ENCODE results near the gene STX12. TPM values are rescaled to one million over a fixed set of nuclear protein-coding genes. Genes with fewer than 3 reads are reported as not detected.
"Not testable (repeated sequence)": the region's sequence is repeated elsewhere in the genome, so short reads cannot be mapped to it uniquely, and the experiment has no call there.

The STX12 gene
- total and polyA plus RNA-seq, 4 experiments from 2014 or later, result 13.7 to 27.5 (median 21.5) TPM

- DNase-seq, result no peak
- H3K27me3 Mint-ChIP-seq, result no peaks in the 10 kb centered on the region
- Histone ChIP-seq H3K27me3 (ENCODE audit: insufficient read depth, low read length) (no peaks in the 10 kb centered on the region), H3K4me3 (ENCODE audit: low read length in 2 of 2) (no peak overlapping the region), H3K36me3 (ENCODE audit: insufficient read depth, low read length) (peaks cover 17% of the 10 kb centered on the region), H3K27ac (ENCODE audit: low read depth, low read length) (no peak overlapping the region), H3K9me3 (ENCODE audit: control insufficient read depth in 1 of 2, low read length in 2 of 2) (no peaks in the 10 kb centered on the region), H3K4me1 (ENCODE audit: insufficient read depth, low read length) (no peaks in the 10 kb centered on the region)
- H3K36me3 Mint-ChIP-seq, result peaks cover 26 to 46% of the 10 kb centered on the region in 2 donors
- ChIA-PET POLR2A (ENCODE audit: partially characterized antibody) (no interaction called here), CTCF (ENCODE audit: partially characterized antibody) (no interaction called here)
- H3K4me1 Mint-ChIP-seq, result no peaks in the 10 kb centered on the region
- H3K27ac Mint-ChIP-seq, result peak overlapping the region in 2 of 7 donors; percentile 32 to 75
- no peaks in the 10 kb centered on the region for H3K9me3 Mint-ChIP-seq
- intact Hi-C loops (cut with micrococcal nuclease), result no loop called here
- H3K4me3 Mint-ChIP-seq, result no peak overlapping the region
These were observed 33.7 kb downstream of the STX12 start for GRCh38 chr1:27806758-27807157.

GRCh38 chr1:27807385-27807784 lies 34.4 kb downstream of the STX12 start:
- no peaks in the 10 kb centered on the region for H3K9me3 Mint-ChIP-seq
- POLR2A ChIA-PET (ENCODE audit: partially characterized antibody), result no interaction called here
- Histone ChIP-seq H3K27ac (ENCODE audit: low read depth, low read length) (no peak overlapping the region), H3K36me3 (ENCODE audit: insufficient read depth, low read length) (peaks cover 17% of the 10 kb centered on the region), H3K9me3 (ENCODE audit: control insufficient read depth in 1 of 2, low read length in 2 of 2) (no peaks in the 10 kb centered on the region), H3K4me3 (ENCODE audit: low read length in 2 of 2) (no peak overlapping the region), H3K27me3 (ENCODE audit: insufficient read depth, low read length) (no peaks in the 10 kb centered on the region), H3K4me1 (ENCODE audit: insufficient read depth, low read length) (no peaks in the 10 kb centered on the region)
- CTCF ChIA-PET (ENCODE audit: partially characterized antibody), result no interaction called here
- H3K27ac Mint-ChIP-seq, result no peak overlapping the region
- no peak for DNase-seq
- H3K27me3 Mint-ChIP-seq, result no peaks in the 10 kb centered on the region
- no peaks in the 10 kb centered on the region for H3K4me1 Mint-ChIP-seq
- intact Hi-C loops (cut with micrococcal nuclease), result no loop called here
- H3K36me3 Mint-ChIP-seq, result peaks cover 26 to 48% of the 10 kb centered on the region in 2 donors
- no peak overlapping the region for H3K4me3 Mint-ChIP-seq

DNA sequence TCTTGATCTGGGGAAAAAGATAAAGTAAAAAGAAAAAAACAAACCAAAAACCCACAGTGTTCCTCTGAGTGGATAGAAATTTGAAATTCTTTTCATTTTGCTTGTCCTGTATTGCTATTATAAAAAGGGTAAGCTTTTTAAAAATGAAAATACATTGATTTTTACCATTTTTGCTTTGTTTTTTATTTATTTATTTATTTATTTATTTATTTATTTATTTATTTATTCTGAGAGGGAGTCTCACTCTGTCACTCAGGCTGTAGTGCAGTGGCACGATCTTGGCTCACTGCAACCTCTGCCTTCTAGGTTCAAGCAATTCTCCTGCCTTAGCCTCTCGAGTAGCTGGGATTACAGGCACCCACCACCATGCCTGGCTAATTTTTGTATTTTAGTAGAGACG lies 35.1 kb downstream of the STX12 start:
- H3K27me3 Mint-ChIP-seq; POLR2A ChIA-PET (ENCODE audit: partially characterized antibody); DNase-seq; H3K4me1 Mint-ChIP-seq; H3K4me3 Mint-ChIP-seq; H3K4me1 ChIP-seq (ENCODE audit: insufficient read depth, low read length); H3K9me3 Mint-ChIP-seq; H3K9me3 ChIP-seq (ENCODE audit: control insufficient read depth in 1 of 2, low read length in 2 of 2); H3K27ac Mint-ChIP-seq; H3K4me3 ChIP-seq (ENCODE audit: low read length in 2 of 2); intact Hi-C loops (cut with micrococcal nuclease); H3K27me3 ChIP-seq (ENCODE audit: insufficient read depth, low read length); CTCF ChIA-PET (ENCODE audit: partially characterized antibody); H3K27ac ChIP-seq (ENCODE audit: low read depth, low read length): not testable (repeated sequence)
- peaks cover 24 to 47% of the 10 kb centered on the region in 2 donors for H3K36me3 Mint-ChIP-seq
- peaks cover 18% of the 10 kb centered on the region for H3K36me3 ChIP-seq (ENCODE audit: insufficient read depth, low read length)

DNA sequence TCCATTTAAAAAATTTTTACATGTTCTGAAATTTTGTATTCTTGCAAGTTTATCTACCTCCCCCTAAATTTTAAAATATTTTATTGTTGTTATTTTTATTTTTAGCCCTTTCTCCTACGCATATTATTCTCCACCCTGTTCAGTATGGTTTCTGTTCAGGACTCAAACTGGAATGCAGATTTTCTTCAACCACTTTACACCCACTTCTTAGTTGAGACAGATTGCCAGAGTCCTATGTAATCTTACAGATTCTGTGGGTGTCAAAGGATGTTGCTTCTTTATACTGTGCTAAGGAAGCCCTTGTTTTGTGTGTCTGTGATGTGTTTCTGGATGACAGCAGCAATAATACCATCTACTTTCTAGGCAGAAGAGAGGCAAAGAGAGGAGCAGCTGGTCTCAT lies 36.9 kb downstream of the STX12 start:
- peaks cover 18% of the 10 kb centered on the region for H3K36me3 ChIP-seq (ENCODE audit: insufficient read depth, low read length)
- no peak for DNase-seq
- peaks cover 16 to 42% of the 10 kb centered on the region in 2 donors for H3K36me3 Mint-ChIP-seq
- H3K27me3 Mint-ChIP-seq, result no peaks in the 10 kb centered on the region
- peak overlapping the region in 1 of 7 donors; percentile 24 for H3K27ac Mint-ChIP-seq
- H3K27me3 ChIP-seq (ENCODE audit: insufficient read depth, low read length), result no peaks in the 10 kb centered on the region
- intact Hi-C loops (cut with micrococcal nuclease), result no loop called here
- H3K9me3 Mint-ChIP-seq, result no peaks in the 10 kb centered on the region
- no peak overlapping the region for H3K27ac ChIP-seq (ENCODE audit: low read depth, low read length)
- no peak overlapping the region for H3K4me3 Mint-ChIP-seq
- POLR2A ChIA-PET (ENCODE audit: partially characterized antibody), result no interaction called here
- CTCF ChIA-PET (ENCODE audit: partially characterized antibody), result interaction anchor here (0.7 kb wide), 1 partner anchor 50 kb away, joined by 4 read pairs; no protein-coding TSS in a partner anchor
- no peaks in the 10 kb centered on the region for H3K4me1 Mint-ChIP-seq
- no peak overlapping the region for H3K4me3 ChIP-seq (ENCODE audit: low read length in 2 of 2)
- H3K4me1 ChIP-seq (ENCODE audit: insufficient read depth, low read length), result no peaks in the 10 kb centered on the region
- H3K9me3 ChIP-seq (ENCODE audit: control insufficient read depth in 1 of 2, low read length in 2 of 2), result no peaks in the 10 kb centered on the region

DNA sequence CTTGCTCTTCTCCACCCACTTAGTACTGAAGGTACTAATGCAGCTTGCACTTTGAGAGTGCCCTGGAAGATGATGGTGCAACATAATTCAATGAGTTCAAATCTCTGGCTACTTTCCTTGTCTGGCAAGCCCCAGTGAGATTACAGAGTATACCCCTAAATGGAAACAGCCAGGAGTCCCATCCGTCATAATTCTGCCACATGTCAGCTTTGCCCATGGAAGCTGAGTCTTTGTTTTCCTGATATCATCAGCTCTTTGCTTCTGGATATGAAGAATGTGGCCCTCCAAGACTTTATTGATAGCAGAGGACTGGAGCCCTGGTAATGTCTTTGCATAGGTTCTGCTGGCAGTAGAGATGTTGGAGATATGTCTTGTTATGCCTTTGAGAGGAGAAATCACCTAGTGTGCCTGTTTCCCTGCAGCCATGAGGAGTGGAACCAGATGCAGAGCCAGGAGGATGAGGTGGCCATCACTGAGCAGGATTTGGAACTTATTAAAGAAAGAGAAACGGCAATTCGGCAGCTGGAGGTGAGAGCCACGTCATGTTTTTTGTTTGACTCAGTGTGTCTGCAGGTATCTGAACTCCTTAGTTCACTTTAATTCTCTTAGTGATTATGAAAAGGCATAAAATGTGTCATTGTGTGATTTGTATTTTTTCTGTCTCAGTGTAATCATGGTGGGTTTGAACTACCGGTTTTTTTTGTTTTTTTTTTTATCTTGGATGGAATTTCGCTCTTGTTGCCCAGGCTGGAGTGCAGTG lies 38.9 kb downstream of the STX12 start:
- Mint-ChIP-seq H3K9me3 (no peaks in the 10 kb centered on the region), H3K27me3 (no peaks in the 10 kb centered on the region), H3K36me3 (peaks cover 18 to 38% of the 10 kb centered on the region in 2 donors), H3K4me3 (no peak overlapping the region), H3K4me1 (no peaks in the 10 kb centered on the region), H3K27ac (peak overlapping the region in 3 of 7 donors; percentile 25 to 66 (median 32))
- H3K4me1 ChIP-seq (ENCODE audit: insufficient read depth, low read length), result no peaks in the 10 kb centered on the region
- ChIA-PET POLR2A (ENCODE audit: partially characterized antibody) (no interaction called here), CTCF (ENCODE audit: partially characterized antibody) (interaction anchor here (0.6 kb wide), 1 partner anchor 766 kb away, joined by 3 read pairs; no protein-coding TSS in a partner anchor)
- no peaks in the 10 kb centered on the region for H3K27me3 ChIP-seq (ENCODE audit: insufficient read depth, low read length)
- no peaks in the 10 kb centered on the region for H3K9me3 ChIP-seq (ENCODE audit: control insufficient read depth in 1 of 2, low read length in 2 of 2)
- no peak overlapping the region for H3K27ac ChIP-seq (ENCODE audit: low read depth, low read length)
- no peak for DNase-seq
- intact Hi-C loops (cut with micrococcal nuclease), result no loop called here
- no peak overlapping the region for H3K4me3 ChIP-seq (ENCODE audit: low read length in 2 of 2)
- peaks cover 20% of the 10 kb centered on the region for H3K36me3 ChIP-seq (ENCODE audit: insufficient read depth, low read length)

DNA sequence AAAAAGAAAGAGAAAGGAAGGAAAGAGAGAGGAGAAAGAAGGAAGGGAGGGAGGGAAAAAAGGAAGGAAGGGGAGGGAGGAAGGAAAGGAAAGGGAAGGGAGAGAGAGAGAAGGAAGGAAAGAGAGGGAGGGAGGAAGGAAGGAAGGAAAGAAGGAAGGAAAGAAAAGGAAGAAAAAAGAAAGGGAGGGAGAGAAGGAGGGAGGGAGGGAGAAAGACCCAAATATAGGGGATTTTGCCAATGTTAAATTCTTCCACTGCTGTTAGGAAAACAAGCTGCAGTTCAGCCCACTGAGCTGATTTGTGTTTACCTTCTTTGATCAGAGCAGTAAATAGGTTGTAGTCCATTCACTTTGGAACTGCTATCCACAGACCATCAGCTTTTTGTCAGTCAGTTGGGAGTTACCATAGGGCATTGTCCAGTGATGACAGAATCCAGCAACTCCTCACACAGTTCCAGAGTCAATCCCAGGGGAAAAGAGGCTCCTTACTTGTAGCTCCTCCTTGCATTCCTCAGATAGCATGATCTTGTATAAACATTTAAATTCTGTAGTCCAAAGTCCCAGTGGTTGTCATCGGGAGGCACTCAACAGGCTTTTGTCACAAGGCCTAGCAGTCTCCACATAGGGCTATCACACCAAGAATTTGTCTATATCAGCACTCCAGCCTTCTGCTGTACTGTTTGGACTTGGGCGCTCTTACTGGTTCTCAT lies 44.1 kb downstream of the STX12 start:
- peaks cover 34% of the 10 kb centered on the region for H3K36me3 ChIP-seq (ENCODE audit: insufficient read depth, low read length)
- Mint-ChIP-seq H3K4me1 (no peaks in the 10 kb centered on the region), H3K9me3 (no peaks in the 10 kb centered on the region), H3K36me3 (peaks cover 33 to 52% of the 10 kb centered on the region in 2 donors), H3K27me3 (no peaks in the 10 kb centered on the region), H3K27ac (peak overlapping the region in 3 of 7 donors; percentile 22 to 85 (median 59)), H3K4me3 (no peak overlapping the region)
- ChIA-PET CTCF (ENCODE audit: partially characterized antibody) (interaction anchor here (0.5 to 0.6 kb wide), 2 partner anchors 9 to 380 kb away, joined by 3 read pairs; no protein-coding TSS in a partner anchor), POLR2A (ENCODE audit: partially characterized antibody) (interaction anchor here (1.0 kb wide), 1 partner anchor 13 kb away, joined by 3 read pairs; the partner anchor contains the start of gene PPP1R8)
- H3K4me1 ChIP-seq (ENCODE audit: insufficient read depth, low read length), result no peaks in the 10 kb centered on the region
- no peak overlapping the region for H3K27ac ChIP-seq (ENCODE audit: low read depth, low read length)
- H3K4me3 ChIP-seq (ENCODE audit: low read length in 2 of 2), result no peak overlapping the region
- no peaks in the 10 kb centered on the region for H3K9me3 ChIP-seq (ENCODE audit: control insufficient read depth in 1 of 2, low read length in 2 of 2)
- no peaks in the 10 kb centered on the region for H3K27me3 ChIP-seq (ENCODE audit: insufficient read depth, low read length)
- no peak for DNase-seq
- intact Hi-C loops (cut with micrococcal nuclease), result no loop called here

- Histone ChIP-seq H3K4me1 (ENCODE audit: insufficient read depth, low read length) (no peaks in the 10 kb centered on the region), H3K4me3 (ENCODE audit: low read length in 2 of 2) (no peak overlapping the region), H3K36me3 (ENCODE audit: insufficient read depth, low read length) (peaks cover 17% of the 10 kb centered on the region), H3K27ac (ENCODE audit: low read depth, low read length) (no peak overlapping the region), H3K9me3 (ENCODE audit: control insufficient read depth in 1 of 2, low read length in 2 of 2) (no peaks in the 10 kb centered on the region), H3K27me3 (ENCODE audit: insufficient read depth, low read length) (no peaks in the 10 kb centered on the region)
- intact Hi-C loops (cut with micrococcal nuclease), result no loop called here
- Mint-ChIP-seq H3K4me3 (no peak overlapping the region), H3K36me3 (peaks cover 24 to 48% of the 10 kb centered on the region in 2 donors), H3K27me3 (no peaks in the 10 kb centered on the region), H3K9me3 (no peaks in the 10 kb centered on the region), H3K4me1 (no peaks in the 10 kb centered on the region), H3K27ac (peak overlapping the region in 1 of 7 donors; percentile 37)
- POLR2A ChIA-PET (ENCODE audit: partially characterized antibody), result no interaction called here
- CTCF ChIA-PET (ENCODE audit: partially characterized antibody), result no interaction called here
- no peak for DNase-seq
These were observed 48.8 kb downstream of the STX12 start for GRCh38 chr1:27821761-27822315.

Data from CD4-positive, alpha-beta memory T cell (primary cell).